GM19328 (cell line): ENCODE results near the gene CNKSR3.

Experiments
- ATAC-seq: cut with Tn5 transposase; IDR thresholded peaks from one replicate; pipeline ENCODE4 v1.9.1; 2021; ENCODE audit warnings: mild to moderate bottlenecking, moderate library complexity; ENCODE audit not compliant: unreplicated experiment

Gene CNKSR3

DNA sequence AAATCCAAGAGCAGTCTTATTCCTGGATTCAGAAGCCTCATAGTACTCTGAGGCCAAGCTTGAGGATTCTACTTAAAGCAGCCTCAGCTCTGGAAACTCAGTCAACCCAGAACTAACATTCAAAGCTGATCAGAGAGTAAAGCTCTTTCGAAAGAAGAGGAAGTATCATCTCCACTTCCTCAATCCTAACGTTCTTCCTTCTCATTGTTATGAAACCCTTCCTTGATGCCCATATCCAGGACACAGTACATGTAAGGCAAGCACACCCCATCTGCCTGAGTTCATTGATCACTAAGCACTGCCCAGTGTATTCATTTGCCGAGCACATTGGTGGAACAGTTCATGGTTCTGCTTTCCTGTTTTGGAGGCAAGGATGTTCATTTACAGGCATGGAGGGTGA, 153.8 kb downstream of the CNKSR3 start, which contains the start of gene IPCEF1:
Gene IPCEF1 (minus strand): TSS at position 114 of the 400 bp plus-strand sequence. CDS start 90,856 bp downstream, outside the sequence.
- ATAC-seq = no peak

DNA sequence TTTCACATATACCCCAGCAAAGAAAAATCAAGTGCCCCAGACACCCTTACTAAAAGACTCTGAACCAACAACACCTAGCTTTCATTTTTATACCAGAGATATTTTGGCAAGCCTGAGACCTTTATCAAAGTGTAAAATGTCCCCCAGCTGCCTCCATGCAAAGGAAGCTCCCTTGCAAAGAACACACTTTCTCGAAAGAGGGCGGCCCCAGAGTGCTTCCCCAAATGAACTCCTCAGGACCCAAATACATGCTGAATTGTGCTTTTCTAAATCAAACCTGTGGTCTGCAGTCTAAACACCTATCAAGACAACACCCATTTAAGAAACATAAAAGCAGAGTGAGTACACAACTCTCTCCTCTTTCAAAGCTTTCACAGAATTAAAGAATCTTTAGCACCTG, 154.4 kb downstream of the CNKSR3 start:
- ATAC-seq = no peak

DNA sequence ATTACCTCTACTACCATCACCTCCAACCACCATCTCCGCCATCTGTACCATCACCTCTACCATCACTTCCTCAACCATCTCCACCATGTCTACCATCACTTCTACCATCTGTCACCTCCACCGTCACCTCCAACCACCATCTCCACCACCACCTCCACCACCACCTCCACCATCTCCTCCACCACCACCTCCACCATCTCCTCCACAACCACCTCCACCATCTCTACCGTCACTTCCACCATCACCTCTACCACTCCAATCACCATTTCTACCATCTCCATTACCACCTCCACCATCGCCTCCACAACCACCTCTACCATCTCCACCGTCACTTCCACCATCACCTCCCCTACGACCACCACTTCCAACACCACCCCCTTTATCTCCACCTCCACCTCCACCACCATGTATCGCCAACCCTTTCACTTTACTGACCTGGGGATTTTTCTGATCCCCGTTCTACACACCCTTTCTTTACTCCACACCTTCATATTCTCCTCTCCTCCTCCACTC, 156.2 kb downstream of the CNKSR3 start:
- ATAC-seq = no peak

DNA sequence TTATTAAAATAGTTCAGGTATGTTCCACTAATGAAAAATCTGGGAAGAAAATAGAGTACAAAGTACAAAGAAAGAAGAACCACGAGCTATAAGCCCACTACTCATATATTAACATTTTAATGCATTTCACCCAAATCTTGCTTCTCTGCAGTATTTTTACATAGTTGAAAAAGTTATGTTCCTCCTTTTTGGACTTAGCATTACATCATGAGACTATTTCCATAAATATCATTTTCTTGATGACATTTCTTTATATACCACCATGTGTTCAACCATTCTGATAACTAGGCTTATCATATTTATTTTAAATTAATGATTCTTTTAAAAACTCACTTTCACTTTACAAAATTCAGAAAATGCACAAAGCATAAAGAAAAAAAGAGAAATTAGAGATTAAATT, 156.9 kb downstream of the CNKSR3 start:
- no peak for ATAC-seq

GRCh38 chr6:154352898-154353585, 157.4 kb downstream of the CNKSR3 start:
- ATAC-seq = peak; percentile 55

GRCh38 chr6:154350293-154350692, 160.2 kb downstream of the CNKSR3 start:
- no peak for ATAC-seq

- no peak for ATAC-seq
Observed at GRCh38 chr6:154347981-154348380, 162.5 kb downstream of the CNKSR3 start.

- ATAC-seq = no peak
Observed at GRCh38 chr6:154345811-154346210, 164.7 kb downstream of the CNKSR3 start.

GRCh38 chr6:154343473-154344308, 166.8 kb downstream of the CNKSR3 start:
- ATAC-seq = no peak

DNA sequence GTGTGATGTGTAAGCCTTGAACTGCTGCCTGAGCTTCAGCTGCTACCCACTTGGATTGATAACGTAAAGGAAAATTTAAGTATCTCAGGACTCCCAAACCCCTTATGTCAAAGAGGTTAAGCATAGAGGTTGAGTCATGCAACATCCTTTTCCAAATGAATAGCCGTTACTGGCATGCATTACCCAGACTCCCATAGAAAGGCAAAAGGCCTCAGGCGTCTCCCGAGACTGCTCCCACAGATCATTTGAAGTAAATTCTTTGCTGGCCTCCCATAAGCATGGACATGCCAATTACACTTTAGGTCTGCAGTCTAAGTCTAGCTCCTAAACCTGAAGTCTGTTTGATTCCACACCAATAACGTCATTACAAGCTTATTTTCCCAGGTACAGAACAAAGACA, 168.6 kb downstream of the CNKSR3 start:
- ATAC-seq = no peak

- no peak for ATAC-seq
Observed at GRCh38 chr6:154341336-154341735, 169.1 kb downstream of the CNKSR3 start.
